IPS-20b (cell line): ENCODE data around the gene FAM240A.

ENCODE experiments used
- H3K27ac ChIP-seq: one replicate; pipeline ENCODE4 v1.5.1; 2013; ENCODE audit warnings: low read length
- H3K27me3 ChIP-seq: 2 replicates; pipeline ENCODE4 v1.6.1; 2013; ENCODE audit warnings: mild to moderate bottlenecking, low read length, inconsistent platforms; ENCODE audit not compliant: insufficient read depth
- H3K36me3 ChIP-seq: 2 replicates; pipeline ENCODE4 v1.6.1; 2013; ENCODE audit warnings: low read depth, mild to moderate bottlenecking, inconsistent platforms, low read length, moderate library complexity; ENCODE audit not compliant: insufficient read depth
- H3K4me1 ChIP-seq: 2 replicates; pipeline ENCODE4 v1.6.1; 2013; ENCODE audit warnings: mild to moderate bottlenecking, control low read depth, inconsistent platforms, low read length, moderate library complexity; ENCODE audit not compliant: insufficient read depth
- H3K4me3 ChIP-seq: 2 replicates; pipeline ENCODE4 v1.5.1; 2013; ENCODE audit warnings: mild to moderate bottlenecking, low read length, inconsistent platforms
- H3K9ac ChIP-seq: 2 replicates; pipeline ENCODE4 v1.6.1; 2013; ENCODE audit warnings: low read depth, mild to moderate bottlenecking, inconsistent platforms, low read length, moderate library complexity
- H3K9me3 ChIP-seq: 2 replicates; pipeline ENCODE4 v1.6.1; 2013; ENCODE audit warnings: mild to moderate bottlenecking, low read depth, low read length, inconsistent platforms; ENCODE audit not compliant: insufficient read depth

Gene FAM240A

GRCh38 chr3:46673151-46674030, 61.1 kb downstream of the FAM240A start:
- no peaks in the 10 kb centered on the region for H3K36me3 ChIP-seq
- H3K27ac ChIP-seq, result no peak overlapping the region
- no peaks in the 10 kb centered on the region for H3K27me3 ChIP-seq
- no peaks in the 10 kb centered on the region for H3K4me1 ChIP-seq
- H3K4me3 ChIP-seq, result no peak overlapping the region
- no peaks in the 10 kb centered on the region for H3K9me3 ChIP-seq
- no peak overlapping the region for H3K9ac ChIP-seq

DNA sequence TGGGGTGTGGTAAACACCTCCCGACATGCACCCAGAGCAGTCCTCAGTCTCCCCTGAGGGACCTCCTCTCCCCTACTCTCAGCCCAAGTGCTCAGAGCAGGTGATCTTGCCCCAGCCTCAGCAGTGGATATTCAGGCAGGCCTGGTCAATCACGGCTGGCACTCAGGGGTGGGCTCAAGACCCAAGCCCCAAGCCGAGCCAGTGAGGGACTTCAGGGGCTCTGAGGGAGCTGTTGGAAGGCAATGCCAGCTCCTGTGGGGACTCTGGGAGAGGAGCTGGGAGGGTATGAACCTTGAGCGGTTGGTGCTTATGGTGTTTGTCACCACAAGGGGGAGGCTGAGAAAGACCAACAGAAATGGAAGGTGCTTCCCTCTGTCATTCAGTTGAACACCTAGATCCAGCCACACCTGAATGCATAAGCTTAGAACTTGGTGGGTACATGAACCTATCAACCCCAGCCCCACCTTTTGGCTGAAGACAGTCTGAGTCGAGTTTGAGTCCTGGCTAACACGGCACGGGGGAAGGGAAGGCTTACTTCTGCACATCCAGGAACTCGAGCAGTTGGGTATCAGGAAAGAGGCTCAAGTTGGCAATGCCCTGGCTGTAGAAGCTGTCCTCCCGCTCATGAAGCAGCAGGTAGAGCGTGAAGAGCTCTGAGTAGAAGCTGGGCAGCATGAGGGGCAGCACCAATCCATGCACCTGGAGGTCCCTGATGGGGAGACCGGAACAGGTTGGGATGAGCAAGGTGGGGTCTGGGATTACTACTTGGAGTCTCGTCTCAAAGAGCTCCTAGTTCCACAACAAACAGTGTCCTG, 61.9 kb downstream of the FAM240A start:
- Histone ChIP-seq H3K27me3 (no peaks in the 10 kb centered on the region), H3K9ac (no peak overlapping the region), H3K27ac (no peak overlapping the region), H3K4me1 (no peaks in the 10 kb centered on the region), H3K9me3 (no peaks in the 10 kb centered on the region), H3K4me3 (no peak overlapping the region), H3K36me3 (no peaks in the 10 kb centered on the region)

DNA sequence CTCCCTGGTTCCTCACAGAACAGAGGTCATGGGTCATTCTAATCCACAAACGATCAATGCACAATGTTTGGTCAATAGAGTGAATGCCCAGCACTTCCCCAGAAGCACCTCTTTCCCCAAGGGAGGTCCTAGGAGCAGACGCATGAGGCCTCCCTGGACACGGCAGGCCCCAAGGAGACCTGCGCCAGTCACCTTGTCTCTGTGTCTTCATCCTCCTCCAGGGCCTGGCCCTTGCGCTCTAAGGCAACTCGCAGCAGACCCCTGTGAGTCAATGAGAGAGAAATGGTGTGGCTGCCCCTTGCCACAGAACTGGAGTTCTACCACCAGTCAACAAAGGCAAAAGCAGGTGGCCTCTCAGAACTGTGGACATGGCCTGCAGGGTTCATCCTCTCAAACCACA, 63.1 kb downstream of the FAM240A start:
- no peak overlapping the region for H3K9ac ChIP-seq
- H3K27ac ChIP-seq, result no peak overlapping the region
- no peak overlapping the region for H3K4me3 ChIP-seq
- no peaks in the 10 kb centered on the region for H3K9me3 ChIP-seq
- H3K4me1 ChIP-seq, result no peaks in the 10 kb centered on the region
- H3K36me3 ChIP-seq, result no peaks in the 10 kb centered on the region
- H3K27me3 ChIP-seq, result no peaks in the 10 kb centered on the region
